GM12878 (cell line): ENCODE results near the gene RAD51B. TPM values are rescaled to one million over a fixed set of nuclear protein-coding genes. Genes with fewer than 3 reads are reported as not detected.
A peak's percentile ranks its signal among the peaks of the same experiment; 100 is the strongest.

ENCODE experiments used
- CHD2 ChIP-seq: IDR thresholded peaks from 2 replicates; pipeline ENCODE4 v1.6.1; 2011; ENCODE audit warnings: low read depth, low read length, improper control_type of control experiment, borderline replicate concordance
- CHD4 ChIP-seq: fragments of 200-600 bp; sonication (generic); IDR thresholded peaks from 2 replicates; pipeline ENCODE4 v1.6.1; 2016; ENCODE audit warnings: mild to moderate bottlenecking
- CREM ChIP-seq: IDR thresholded peaks from 2 replicates; pipeline ENCODE4 v1.6.1; 2014; ENCODE audit warnings: antibody characterized with exemption, low read depth
- EP300 ChIP-seq, 2 experiments: fragments of 150-350 bp in 1 of 2; IDR thresholded peaks; 2 replicates each; pipeline ENCODE4 v1.6.1; 2011 to 2012; ENCODE audit warnings: low read depth in 2 of 2, low read length in 2 of 2, borderline replicate concordance in 1 of 2, improper control_type of control experiment in 1 of 2, inconsistent platforms in 1 of 2; ENCODE audit not compliant: control insufficient read depth in 1 of 2
- FOXM1 ChIP-seq: IDR thresholded peaks from 2 replicates; pipeline ENCODE4 v1.6.1; 2012; ENCODE audit warnings: low read depth, mild to moderate bottlenecking, inconsistent platforms, low read length, moderate library complexity
- HDGF ChIP-seq: fragments of 450-650 bp; IDR thresholded peaks from 2 replicates; pipeline ENCODE4 v1.6.1; 2016; ENCODE audit warnings: antibody characterized with exemption
- KLF5 ChIP-seq: fragments of 450-650 bp; IDR thresholded peaks from 2 replicates; pipeline ENCODE4 v1.6.1; 2014; ENCODE audit warnings: mild to moderate bottlenecking; ENCODE audit not compliant: partially characterized antibody
- MYB ChIP-seq: fragments of 150-350 bp; IDR thresholded peaks from 2 replicates; pipeline ENCODE4 v1.6.1; 2014; ENCODE audit warnings: mild to moderate bottlenecking, low read depth, low read length, borderline replicate concordance
- PML ChIP-seq: IDR thresholded peaks from 2 replicates; pipeline ENCODE4 v1.6.1; 2012; ENCODE audit warnings: low read length, inconsistent platforms
- POLR2AphosphoS5 ChIP-seq: IDR thresholded peaks from 2 replicates; pipeline ENCODE4 v1.6.1; 2011; ENCODE audit warnings: mild to moderate bottlenecking, low read length, inconsistent platforms
- SMAD1 ChIP-seq: fragments of 450-650 bp; IDR thresholded peaks from 2 replicates; pipeline ENCODE4 v1.6.1; 2018; ENCODE audit warnings: mild to moderate bottlenecking, low read depth; ENCODE audit not compliant: partially characterized antibody
- SMAD5 ChIP-seq: IDR thresholded peaks from 2 replicates; pipeline ENCODE4 v1.6.1; 2016; ENCODE audit warnings: antibody characterized with exemption, low read depth
- SP1 ChIP-seq: IDR thresholded peaks from one replicate; pipeline ENCODE4 v1.6.1; 2011; ENCODE audit warnings: low read depth, low read length
- TCF3 ChIP-seq: IDR thresholded peaks from 2 replicates; pipeline ENCODE4 v1.6.1; 2012; ENCODE audit warnings: low read depth, mild to moderate bottlenecking, low read length, borderline replicate concordance; ENCODE audit not compliant: insufficient read depth
- ZNF207 ChIP-seq: fragments of 450-650 bp; IDR thresholded peaks from 2 replicates; pipeline ENCODE4 v1.6.1; 2014; ENCODE audit warnings: antibody characterized with exemption, mild to moderate bottlenecking, borderline replicate concordance
- ZNF24 ChIP-seq: fragments of 450-650 bp; IDR thresholded peaks from 2 replicates; pipeline ENCODE4 v1.6.1; 2017; ENCODE audit warnings: antibody characterized with exemption, mild to moderate bottlenecking
- polyA plus RNA-seq, 11 experiments: library from polyadenylated mRNA; depleted of rRNA in 4 of 11; unstranded in 6 of 11; stranded (reverse) in 5 of 11; fragments of >200 nt; fragmentation: Nextera tagmentation in 4 of 11; fragmentation: Illumina TruSeq in 1 of 11; extraction: Ambion mirVana in 4 of 11; extraction: Trizol in 1 of 11; gene quantifications; 1 replicate in 1 of 11; 2 replicates in 10 of 11; pipeline versions ENCODE4 v1.2.1 to v1.2.3, GENCODE V29; 2011 to 2016; ENCODE audit warnings: inconsistent platforms in 2 of 11, missing spikeins in 2 of 11, low read depth in 1 of 11
- total RNA-seq, 4 experiments: library from RNA; depleted of rRNA in 3 of 4; stranded (reverse); fragments of >200 nt in 3 of 4; fragmentation: Illumina TruSeq in 1 of 4; extraction: Trizol in 1 of 4; gene quantifications; 2 replicates each; pipeline versions ENCODE4 v1.2.1 to v1.2.3, GENCODE V29; 2013 to 2021
- TF ChIP-seq, protein P1 (sequence below): fragments of 450-650 bp; IDR thresholded peaks from 2 replicates; pipeline ENCODE4 v1.6.1; 2014; ENCODE audit warnings: mild to moderate bottlenecking
- TF ChIP-seq, protein P2 (sequence below): fragments of 450-650 bp; IDR thresholded peaks from 2 replicates; pipeline ENCODE4 v1.6.1; 2016; ENCODE audit warnings: mild to moderate bottlenecking
- TF ChIP-seq, protein P3 (sequence below): fragments of 150-350 bp; IDR thresholded peaks from 2 replicates; pipeline ENCODE4 v1.6.1; 2016; ENCODE audit warnings: low read depth, low read length
- TF ChIP-seq, protein P4 (sequence below): IDR thresholded peaks from 2 replicates; pipeline ENCODE4 v1.6.1; 2012; ENCODE audit warnings: improper control_type of control experiment, low read depth, low read length; ENCODE audit not compliant: insufficient replicate concordance

Gene RAD51B
- total and polyA plus RNA-seq, 10 of the 15 experiments (the other 5 are each of a cell fraction or from before 2014, with no cell fraction given): 9.8 to 26.8 (median 21.3) TPM

DNA sequence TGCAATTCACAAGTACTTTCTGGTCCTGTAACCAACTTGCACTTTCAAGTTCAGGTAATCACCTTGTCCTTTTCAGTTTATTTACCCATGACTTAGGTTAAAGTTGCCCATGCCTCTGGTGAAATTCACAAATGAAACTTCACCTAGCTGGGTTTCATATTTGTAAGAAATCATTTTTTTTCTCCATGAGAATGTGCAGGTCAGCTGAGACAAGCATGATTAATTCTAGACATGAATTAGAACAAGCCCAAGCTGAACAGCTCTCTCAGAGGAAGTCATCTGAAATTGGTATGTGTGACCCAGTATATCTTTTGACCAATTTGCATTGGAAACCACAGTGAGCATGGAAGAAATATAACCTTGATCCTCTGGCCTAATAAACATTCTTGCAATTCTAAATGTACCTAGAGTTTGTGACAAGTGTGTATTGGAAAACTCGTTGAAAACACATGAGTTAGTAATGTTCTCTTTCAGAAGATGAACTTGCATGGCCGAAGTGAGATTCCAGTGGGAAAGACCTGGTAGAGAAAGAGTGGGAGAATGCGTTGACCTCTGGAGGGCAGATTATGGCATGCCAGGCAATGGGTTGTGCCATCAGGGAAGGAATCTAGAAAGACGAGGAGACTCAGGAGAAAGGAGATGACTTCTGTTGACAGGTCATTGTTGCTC is 486.8 kb downstream of the RAD51B start (continued):
- no peak for TF ChIP-seq CREM
- TF ChIP-seq, protein P1, sequence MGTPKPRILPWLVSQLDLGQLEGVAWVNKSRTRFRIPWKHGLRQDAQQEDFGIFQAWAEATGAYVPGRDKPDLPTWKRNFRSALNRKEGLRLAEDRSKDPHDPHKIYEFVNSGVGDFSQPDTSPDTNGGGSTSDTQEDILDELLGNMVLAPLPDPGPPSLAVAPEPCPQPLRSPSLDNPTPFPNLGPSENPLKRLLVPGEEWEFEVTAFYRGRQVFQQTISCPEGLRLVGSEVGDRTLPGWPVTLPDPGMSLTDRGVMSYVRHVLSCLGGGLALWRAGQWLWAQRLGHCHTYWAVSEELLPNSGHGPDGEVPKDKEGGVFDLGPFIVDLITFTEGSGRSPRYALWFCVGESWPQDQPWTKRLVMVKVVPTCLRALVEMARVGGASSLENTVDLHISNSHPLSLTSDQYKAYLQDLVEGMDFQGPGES: no peak
- TF ChIP-seq TCF3: no peak
- peak; percentile 86 for TF ChIP-seq FOXM1
- TF ChIP-seq CHD4: no peak
- TF ChIP-seq SMAD1: peak; percentile 32
- TF ChIP-seq, protein P2, sequence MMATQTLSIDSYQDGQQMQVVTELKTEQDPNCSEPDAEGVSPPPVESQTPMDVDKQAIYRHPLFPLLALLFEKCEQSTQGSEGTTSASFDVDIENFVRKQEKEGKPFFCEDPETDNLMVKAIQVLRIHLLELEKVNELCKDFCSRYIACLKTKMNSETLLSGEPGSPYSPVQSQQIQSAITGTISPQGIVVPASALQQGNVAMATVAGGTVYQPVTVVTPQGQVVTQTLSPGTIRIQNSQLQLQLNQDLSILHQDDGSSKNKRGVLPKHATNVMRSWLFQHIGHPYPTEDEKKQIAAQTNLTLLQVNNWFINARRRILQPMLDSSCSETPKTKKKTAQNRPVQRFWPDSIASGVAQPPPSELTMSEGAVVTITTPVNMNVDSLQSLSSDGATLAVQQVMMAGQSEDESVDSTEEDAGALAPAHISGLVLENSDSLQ: peak; percentile 21; the same call in 1 of the 2 replicates
- TF ChIP-seq PML: peak; percentile 40; the same call in 1 of the 2 replicates
- TF ChIP-seq, protein P3, sequence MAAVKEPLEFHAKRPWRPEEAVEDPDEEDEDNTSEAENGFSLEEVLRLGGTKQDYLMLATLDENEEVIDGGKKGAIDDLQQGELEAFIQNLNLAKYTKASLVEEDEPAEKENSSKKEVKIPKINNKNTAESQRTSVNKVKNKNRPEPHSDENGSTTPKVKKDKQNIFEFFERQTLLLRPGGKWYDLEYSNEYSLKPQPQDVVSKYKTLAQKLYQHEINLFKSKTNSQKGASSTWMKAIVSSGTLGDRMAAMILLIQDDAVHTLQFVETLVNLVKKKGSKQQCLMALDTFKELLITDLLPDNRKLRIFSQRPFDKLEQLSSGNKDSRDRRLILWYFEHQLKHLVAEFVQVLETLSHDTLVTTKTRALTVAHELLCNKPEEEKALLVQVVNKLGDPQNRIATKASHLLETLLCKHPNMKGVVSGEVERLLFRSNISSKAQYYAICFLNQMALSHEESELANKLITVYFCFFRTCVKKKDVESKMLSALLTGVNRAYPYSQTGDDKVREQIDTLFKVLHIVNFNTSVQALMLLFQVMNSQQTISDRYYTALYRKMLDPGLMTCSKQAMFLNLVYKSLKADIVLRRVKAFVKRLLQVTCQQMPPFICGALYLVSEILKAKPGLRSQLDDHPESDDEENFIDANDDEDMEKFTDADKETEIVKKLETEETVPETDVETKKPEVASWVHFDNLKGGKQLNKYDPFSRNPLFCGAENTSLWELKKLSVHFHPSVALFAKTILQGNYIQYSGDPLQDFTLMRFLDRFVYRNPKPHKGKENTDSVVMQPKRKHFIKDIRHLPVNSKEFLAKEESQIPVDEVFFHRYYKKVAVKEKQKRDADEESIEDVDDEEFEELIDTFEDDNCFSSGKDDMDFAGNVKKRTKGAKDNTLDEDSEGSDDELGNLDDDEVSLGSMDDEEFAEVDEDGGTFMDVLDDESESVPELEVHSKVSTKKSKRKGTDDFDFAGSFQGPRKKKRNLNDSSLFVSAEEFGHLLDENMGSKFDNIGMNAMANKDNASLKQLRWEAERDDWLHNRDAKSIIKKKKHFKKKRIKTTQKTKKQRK: no peak
- TF ChIP-seq MYB: no peak
- TF ChIP-seq POLR2AphosphoS5: peak; percentile 70; the same call in 1 of the 2 replicates
- peak; percentile 36 to 65; a peak in 2 of 4 replicates for TF ChIP-seq EP300 (IDR thresholded peaks at IDR 0.05; ENCODE audit: borderline replicate concordance in 1 of 2, control insufficient read depth in 1 of 2, low read depth in 2 of 2, low read length in 2 of 2)
- TF ChIP-seq HDGF: no peak
- no peak for TF ChIP-seq SP1
- TF ChIP-seq ZNF207: no peak
- TF ChIP-seq, protein P4, sequence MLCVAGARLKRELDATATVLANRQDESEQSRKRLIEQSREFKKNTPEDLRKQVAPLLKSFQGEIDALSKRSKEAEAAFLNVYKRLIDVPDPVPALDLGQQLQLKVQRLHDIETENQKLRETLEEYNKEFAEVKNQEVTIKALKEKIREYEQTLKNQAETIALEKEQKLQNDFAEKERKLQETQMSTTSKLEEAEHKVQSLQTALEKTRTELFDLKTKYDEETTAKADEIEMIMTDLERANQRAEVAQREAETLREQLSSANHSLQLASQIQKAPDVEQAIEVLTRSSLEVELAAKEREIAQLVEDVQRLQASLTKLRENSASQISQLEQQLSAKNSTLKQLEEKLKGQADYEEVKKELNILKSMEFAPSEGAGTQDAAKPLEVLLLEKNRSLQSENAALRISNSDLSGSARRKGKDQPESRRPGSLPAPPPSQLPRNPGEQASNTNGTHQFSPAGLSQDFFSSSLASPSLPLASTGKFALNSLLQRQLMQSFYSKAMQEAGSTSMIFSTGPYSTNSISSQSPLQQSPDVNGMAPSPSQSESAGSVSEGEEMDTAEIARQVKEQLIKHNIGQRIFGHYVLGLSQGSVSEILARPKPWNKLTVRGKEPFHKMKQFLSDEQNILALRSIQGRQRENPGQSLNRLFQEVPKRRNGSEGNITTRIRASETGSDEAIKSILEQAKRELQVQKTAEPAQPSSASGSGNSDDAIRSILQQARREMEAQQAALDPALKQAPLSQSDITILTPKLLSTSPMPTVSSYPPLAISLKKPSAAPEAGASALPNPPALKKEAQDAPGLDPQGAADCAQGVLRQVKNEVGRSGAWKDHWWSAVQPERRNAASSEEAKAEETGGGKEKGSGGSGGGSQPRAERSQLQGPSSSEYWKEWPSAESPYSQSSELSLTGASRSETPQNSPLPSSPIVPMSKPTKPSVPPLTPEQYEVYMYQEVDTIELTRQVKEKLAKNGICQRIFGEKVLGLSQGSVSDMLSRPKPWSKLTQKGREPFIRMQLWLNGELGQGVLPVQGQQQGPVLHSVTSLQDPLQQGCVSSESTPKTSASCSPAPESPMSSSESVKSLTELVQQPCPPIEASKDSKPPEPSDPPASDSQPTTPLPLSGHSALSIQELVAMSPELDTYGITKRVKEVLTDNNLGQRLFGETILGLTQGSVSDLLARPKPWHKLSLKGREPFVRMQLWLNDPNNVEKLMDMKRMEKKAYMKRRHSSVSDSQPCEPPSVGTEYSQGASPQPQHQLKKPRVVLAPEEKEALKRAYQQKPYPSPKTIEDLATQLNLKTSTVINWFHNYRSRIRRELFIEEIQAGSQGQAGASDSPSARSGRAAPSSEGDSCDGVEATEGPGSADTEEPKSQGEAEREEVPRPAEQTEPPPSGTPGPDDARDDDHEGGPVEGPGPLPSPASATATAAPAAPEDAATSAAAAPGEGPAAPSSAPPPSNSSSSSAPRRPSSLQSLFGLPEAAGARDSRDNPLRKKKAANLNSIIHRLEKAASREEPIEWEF: no peak
- TF ChIP-seq ZNF24: no peak
- no peak for TF ChIP-seq KLF5
- TF ChIP-seq CHD2: no peak
- peak; percentile 27; the same call in 1 of the 2 replicates for TF ChIP-seq SMAD5
